NCI-H2196 treated with DMSO at 0.1 percent for 48 hours (cell line): Measurements from ENCODE around the gene RPL37.
"Not testable (repeated sequence)": the region's sequence is repeated elsewhere in the genome, so short reads cannot be mapped to it uniquely, and the experiment has no call there.

Source experiments
- DNase-seq: peaks from one replicate; lab custom pipeline; 2025; ENCODE audit not compliant: unreplicated experiment; lab: John Stamatoyannopoulos, UW

RPL37 gene

DNA sequence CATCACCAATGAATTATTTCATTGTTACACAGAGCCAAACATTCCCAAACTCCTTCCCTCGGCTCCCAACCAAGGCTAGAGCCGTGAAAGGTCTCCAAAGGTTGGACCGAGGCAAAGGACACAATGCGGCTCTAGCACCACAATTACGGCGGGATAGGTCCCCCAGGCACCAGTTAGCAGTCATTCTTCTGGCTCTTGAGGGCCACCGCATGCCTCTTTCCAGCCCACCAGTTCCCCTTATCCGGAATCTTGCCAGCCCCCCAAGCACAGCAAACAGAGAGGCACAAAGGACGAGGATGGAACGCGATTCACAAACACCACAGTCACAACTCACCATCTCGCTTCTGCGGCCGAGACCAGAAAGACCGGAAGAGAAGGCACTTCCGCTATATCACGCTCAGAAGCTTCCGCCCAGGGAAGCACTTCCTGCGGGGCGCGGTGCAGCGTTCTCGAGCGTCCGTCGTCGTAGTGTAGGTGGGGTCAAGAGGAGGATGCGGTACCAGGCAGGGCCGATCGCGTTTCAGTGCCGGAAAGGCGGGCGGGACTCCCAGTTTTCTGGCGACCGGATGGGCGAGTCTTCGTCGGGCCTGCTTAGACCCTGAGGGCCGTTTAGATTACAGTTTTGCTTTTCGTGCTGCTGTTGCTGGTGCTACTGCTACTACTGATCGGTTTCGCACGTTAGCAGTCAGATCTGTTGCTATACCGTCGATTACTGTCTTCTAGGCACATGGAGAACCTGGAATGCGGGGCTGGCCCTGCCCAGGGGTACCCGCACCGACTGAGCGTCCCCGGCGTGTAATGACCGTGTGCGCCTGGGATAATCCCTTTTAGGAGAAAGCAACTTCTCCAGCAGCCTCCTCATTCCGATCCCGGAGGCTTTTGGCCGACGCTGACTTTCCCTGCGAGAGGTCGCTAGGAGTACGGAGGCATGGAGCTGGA lies at the start of gene RPL37:
RPL37 (minus strand) TSS at position 374 of the 939 bp plus-strand sequence; CDS start at position 337, 37 bp downstream.
- DNase-seq: peak; percentile 95

DNA sequence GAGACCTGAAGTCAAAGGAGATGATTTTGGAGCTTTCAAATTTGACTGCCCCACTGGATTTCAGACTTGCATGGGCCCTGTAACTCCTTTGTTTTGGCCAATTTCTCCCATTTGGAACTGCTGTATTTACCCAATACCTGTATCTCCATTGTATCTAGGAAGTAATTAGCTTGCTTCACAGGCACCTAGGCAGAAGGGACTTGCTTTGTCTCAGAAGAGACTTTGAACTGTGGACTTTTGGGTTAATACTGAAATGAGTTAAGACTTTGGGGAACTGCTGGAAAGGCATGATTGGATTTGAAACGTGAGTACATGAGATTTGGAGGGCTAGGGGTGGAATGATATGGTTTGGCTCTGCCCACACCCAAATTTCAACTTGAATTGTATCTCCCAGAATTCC lies 48.0 kb upstream of the RPL37 start:
- DNase-seq: not testable (repeated sequence)

DNA sequence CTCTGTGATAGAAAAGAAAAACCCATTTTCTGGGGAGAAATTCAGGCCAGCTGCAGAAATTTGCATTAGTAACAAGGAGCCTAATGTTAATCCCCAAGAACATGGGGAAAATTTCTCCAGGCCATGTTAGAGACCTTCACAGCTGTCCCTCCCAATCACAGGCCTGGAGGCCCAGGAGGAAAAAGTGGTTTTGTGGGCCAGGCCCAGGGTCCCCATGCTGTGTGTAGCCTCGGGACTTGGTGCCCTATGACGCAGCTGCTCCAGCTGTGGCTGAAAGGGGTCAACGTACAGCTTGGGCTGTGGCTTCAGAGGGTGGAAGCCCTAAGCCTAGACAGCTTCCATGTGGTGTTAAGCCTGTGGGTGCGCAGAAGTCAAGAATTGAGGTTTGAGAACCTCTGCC lies 47.3 kb upstream of the RPL37 start:
- DNase-seq: no peak

DNA sequence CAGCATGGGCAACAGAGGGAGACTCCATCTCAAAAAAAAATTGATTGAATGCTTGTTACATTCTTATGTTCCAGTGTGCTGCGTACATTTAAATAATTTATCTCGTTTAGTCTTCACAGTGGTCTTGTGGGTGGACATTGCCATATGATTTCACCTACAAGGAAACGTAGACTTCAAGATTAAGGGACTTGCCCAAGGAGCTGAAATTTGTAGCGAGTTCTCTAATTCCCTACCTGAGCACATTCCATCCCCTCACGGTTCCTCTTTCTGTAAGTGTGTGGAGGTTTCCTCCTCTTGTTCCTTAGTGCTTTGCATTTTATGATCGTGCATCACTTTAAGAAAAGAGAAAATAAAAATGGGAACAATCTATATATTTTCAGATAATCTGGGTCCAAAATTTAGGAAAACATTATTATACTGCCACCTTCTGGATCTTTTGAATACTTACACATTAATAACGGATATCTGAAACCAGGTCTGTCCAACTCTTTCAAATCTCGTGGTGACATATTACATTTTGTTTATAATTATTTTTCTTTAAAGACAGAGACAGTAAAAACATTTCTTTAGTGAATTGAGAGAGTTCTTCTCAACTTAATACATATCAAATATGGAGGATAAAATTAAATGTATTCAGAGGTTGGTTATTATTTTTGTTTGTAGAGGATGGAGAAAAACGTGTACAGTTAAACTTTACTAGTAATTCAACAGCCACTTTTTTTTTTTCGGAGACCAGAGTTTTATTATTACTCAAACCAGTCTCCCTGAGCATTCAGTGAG lies 44.3 kb upstream of the RPL37 start:
- DNase-seq: peak; percentile 18

DNA sequence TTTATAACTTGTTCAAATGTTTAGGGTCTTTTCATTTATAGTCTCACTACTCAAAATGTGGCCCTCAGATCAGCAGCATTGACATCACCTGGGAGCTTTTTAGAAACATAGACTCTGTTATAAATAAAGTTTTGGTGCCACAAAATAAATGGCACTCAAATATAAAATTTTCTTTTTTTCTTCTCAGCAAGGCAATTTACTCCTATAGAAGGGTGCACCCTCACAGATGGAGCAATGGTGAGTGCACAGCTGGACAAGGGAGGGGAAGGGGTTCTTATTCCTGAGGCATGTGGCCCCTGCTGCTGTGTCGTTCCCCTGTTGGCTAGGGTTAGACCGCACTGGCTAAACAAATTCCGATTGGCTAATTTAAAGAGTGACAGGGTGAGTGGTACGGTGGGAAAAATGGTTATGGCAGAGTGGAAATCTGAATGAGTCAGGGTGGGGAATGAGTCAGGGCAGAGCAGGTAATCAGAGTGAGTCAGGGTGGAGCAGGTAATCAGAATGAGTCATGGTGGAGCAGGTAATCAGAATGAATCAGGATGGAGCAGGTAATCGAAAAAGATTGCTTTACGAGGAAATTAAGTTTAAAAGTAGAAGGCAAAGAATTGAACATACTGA lies 42.5 kb upstream of the RPL37 start:
- DNase-seq: no peak

DNA sequence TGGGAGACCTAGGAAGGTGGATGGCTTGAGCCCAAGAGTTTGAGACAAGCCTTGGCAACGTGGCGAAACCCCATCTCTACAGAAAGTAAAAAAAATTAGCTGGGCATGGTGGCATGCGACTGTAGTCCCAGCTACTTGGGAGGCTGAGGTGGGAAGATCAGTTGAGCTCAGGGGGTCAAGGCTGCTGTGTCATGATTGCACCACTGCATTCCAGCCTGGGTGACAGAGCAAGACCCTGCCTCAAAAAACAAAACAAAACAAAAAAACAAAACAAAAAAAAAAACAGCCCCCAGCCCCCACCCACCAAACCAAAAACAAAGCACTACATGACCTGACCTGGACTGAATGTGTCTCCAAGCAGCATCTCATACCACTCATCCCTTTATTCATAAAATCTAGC lies 40.9 kb upstream of the RPL37 start:
- no peak for DNase-seq

DNA sequence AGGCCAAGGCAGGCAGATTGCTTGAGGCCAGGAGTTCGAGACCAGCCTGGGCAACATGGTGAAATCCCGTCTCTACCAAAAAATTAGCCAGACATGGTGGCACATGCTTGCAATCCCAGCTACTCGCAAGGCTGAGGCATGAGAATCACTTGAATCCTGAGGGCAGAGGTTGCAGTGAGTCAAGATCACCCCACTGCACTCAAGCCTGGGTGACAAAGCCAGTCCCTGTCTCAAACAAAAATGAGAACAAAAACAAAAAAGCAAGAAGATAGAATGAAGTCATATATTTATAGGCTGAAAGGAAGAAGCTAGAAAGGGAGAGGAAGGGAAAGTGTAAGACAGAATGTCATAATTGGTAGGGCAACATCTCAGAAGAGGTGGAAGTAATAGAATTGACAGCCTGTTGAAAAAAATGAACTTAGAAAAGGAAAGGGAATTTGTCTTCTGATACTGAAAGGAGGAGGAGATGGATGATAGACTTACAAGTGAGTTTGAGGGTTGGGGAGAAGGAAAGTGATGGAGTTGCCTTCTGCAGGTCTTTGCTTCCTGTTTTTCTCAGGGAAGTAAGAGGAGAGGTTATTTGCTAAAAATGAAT lies 38.4 kb upstream of the RPL37 start:
- no peak for DNase-seq

DNA sequence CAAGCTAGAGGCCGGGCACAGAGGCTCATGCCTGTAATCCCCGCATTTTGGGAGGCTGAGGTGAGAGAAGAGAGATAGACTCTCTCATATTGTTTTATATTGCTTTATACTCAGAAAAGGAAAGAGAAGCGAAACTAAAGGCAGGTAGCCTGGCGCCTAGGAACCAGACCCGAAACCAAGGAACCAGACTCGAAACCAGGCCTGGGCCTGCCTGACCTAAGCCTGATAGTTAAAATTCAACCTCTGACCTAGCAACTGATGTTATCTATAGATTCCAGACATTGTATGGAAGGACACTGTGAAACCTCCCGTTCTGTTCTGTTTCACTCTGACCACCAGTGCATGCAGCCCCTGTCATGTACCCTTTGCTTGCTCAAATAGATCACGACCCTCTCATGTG lies 37.2 kb upstream of the RPL37 start:
- not testable (repeated sequence) for DNase-seq

DNA sequence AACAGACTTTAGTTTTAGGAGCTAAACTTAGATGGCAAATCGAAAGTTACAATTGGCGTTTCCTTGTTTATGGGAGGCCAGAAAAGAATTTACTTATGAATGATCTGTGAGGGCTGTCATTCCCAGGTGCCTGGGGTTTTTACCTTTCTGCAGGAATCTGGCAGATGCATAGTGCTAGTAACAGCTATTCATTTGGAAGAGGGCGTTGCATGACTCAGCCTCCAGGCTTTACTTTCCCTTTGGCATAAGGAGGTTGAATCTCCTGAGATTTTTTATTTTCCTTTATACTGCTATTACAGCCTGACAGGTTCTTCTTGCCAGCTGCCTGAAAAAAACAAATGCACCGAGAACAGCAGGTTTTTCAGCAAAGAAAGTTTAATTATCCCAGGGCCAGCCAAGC lies 36.2 kb upstream of the RPL37 start:
- no peak for DNase-seq

DNA sequence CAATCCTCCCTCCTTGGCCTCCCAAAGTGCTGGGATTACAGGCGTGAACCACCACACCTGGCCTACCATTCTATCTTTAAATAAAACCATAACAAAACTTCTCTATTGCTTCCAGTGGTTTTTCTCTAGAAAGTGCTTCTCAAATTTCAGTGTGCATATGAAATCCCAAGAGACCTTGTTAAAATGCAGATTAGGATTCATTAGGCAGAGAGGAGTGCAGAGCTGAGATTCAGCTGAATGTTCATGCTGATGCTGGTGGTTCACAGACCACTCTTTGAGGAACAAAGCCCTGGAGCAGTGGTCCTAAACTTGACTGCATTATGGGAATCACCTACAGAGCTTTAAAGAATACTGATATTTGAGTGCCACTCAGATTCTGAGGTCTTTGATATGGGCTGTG lies 34.4 kb upstream of the RPL37 start:
- DNase-seq: no peak

DNA sequence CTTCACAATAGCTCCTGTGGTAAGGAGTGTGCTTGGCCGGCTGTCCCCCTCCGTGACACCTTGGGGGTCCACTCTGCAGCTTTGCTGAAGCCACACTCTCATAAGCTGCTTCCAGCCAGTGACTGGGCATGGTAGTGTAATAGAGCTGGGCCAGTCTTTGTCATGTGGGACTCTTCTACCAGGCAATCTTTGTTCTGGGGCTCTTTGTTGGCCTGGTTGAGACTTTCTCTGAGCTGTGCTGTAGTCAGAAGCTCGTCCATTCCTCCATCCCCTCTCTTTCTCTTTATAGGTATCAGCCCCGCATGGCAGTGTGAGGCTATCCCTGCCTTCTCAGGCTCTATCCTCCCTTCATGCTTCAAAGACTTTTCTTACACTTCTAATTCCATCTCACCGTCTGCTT lies 31.8 kb upstream of the RPL37 start:
- no peak for DNase-seq

DNA sequence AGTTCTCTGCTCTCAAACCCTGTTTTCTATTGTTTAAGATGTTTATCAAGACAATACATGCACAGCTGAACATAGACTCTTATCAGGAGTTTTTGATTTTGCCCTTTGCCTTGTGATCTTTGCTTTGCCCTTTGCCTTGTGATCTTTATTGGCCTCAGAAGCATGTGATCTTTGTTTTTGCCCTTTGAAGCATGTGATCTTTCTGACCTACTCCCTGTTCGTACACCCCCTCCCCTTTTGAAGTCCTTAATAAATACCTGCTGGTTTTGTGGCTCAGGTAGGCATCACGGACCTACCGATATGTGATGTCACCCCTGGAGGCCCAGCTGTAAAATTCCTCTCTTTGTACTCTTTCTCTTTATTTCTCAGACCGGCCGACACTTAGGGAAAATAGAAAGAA lies 30.0 kb upstream of the RPL37 start:
- DNase-seq: not testable (repeated sequence)

DNA sequence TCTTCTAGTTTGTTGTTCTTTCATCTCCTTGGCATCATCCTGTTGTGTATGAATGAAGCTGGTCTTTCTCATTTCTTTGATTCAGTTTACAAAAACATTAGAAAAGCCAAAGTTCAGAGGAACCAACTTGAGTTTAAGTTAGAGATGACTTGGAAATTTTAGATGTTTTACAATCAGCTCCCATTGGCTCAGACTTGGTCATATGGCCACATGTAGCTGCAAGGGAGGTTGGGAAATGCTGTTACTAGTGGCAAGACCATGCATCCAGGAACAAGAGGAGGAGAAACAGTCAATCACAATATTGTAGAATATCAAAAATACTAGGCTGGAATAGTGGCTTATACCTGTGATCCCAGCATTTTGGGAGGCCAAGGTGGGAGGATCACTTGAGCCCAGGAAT lies 25.7 kb upstream of the RPL37 start:
- no peak for DNase-seq

DNA sequence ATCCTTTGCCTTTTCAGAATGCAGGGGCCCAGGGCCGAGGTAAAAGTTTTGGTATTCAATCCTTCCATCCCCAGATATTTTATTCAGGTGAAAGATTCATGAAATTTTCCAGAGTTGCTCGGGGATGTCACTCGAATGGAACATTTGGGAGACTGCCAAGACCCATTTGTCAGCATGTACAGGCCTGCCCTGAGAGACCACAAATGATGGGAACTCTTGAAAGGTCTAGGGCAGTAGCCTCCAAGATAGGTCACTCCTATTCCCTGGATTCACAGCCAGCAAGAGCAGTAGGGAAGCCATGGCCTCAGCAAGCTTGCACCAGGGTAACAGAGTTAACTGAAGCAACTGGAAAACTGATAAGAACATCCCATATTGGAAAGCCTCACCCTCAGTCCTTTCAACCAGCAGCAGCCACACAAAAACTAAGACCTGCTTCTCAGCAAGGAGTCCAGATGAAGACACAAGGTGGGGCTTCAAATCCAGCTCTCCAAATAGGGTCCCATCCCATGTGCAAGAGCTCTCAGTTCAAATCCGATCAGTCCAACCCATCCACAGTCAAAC lies 18.7 kb upstream of the RPL37 start:
- no peak for DNase-seq

DNA sequence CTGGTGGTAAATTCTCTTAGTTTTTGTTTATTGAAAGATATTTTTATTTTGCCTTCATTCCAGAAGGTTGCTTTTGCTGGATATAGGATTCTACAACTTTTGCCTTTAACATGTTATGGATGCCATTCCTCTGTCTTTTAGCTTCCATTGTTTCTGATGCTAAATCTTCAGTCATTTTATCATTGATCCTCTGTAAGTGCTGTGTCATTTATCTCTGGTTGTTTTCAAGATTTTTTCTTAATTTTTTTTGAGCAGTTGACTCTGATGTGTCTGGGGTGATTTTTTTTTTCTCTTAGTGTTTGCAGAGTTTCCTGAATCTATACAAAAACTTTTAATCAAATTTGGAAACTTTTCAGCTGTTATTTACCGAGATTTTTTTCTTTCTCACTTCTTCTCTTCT lies 12.5 kb upstream of the RPL37 start:
- no peak for DNase-seq

DNA sequence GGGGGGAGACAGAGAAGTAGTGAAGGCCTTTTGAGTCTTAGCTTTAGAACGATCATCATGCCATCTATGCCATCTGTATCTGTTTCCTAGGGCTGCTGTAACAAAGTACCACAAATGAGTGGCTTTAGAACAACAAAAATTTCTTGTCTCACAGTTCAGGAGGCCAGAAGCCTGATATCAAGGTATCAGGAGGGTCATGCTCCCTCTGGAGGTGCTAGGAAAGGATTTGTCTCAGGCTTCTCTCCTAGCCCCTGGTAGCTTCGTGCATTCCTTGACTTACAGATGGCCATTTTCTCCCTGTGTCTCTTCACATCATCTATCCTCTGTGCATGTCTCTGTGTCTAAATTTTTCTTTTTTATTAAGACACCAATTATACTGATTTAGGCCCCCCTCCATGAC lies 11.3 kb upstream of the RPL37 start:
- DNase-seq: no peak

DNA sequence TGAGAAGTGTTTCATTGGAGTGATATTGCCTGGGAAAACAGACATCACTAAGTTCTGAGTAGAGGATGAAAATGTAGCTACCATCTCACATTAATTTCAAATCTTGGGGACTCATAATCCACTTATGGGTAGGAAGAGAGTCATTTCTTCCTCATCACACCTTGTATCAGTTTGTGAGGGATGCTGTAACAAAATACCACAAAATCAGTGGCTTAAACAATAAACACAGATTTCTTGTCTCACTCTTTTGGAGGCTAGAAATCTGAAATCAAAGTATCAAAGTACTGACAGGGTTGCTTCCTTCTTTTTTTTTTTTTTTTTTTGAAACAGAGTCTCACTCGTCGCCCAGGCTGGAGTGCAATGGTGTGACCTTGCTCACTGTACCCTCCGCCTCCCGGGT lies 9.5 kb upstream of the RPL37 start:
- no peak for DNase-seq

DNA sequence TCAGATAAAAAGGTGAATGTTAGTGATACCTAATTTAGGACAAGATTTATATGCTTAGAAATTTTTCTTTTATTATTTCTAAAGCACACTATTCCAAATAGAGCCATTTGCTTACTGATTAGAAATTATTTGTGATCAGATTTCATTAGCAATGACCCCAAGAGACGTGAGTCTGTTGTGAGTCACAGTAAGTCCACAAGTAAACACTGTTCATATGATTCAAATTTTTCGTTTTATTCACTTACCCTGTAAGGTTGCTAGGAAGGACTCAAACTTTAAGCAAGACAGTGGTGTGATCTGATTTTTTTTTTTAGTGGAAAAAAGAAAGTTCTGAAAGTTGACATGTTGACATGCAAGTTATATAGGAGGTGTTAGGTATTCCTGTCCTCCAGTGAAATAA lies 7.3 kb upstream of the RPL37 start:
- no peak for DNase-seq

DNA sequence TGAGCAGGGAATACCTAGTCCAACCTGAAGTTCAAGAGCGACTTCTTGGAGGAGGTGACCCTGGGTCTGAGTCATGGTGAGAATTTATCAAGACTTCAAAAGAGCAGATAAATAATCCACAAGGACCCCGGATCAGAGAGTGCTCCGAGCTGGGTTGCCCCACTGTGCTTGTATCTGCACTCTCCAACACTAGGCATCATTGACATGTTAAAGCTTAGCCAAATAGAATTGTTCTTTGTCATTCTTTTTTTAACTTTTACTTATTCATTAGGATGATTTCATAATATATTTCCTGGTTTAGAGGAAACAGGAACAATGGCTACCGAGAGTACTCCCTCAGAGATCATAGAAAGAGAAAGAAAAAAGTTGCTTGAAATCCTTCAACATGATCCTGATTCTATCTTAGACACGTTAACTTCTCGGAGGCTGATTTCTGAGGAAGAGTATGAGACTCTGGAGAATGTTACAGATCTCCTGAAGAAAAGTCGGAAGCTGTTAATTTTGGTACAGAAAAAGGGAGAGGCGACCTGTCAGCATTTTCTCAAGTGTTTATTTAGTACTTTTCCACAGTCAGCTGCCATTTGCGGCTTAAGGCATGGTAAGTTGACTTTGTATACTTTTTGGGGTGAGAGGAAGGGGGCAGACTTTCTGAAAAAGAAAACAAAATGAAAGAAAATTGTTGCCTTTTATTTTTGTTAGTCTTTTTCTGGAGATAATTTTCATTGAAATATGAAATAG lies 6.2 kb upstream of the RPL37 start, which contains the start of gene CARD6:
CARD6 (plus strand) TSS at position 300 of the 738 bp plus-strand sequence; CDS start at position 316, 16 bp downstream.
- DNase-seq: no peak

DNA sequence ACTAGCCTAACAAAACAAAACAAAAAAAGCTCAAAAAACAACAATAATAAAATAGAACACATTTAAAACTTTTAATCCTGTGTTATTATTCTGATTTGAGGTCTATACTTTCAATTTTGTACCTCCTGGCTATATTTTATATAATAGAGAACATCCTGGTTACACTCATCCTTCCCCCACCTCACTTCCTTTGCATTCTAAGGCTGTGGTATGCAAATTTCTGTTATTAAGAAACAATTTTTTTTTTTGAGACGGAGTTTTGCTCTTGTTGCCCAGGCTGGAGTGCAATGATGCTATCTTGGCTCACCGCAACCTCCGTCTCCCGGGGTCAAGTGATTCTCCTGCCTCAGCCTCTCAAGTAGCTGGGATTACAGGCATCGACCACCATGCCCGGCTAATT lies 3.1 kb upstream of the RPL37 start:
- DNase-seq: no peak
